ENCODE results near the gene ANTXR1. TPM values are rescaled to one million over a fixed set of nuclear protein-coding genes. Genes with fewer than 3 reads are reported as not detected.

ANTXR1 gene
- total and polyA plus RNA-seq, 2 of the 8 experiments (the other 6 are each of a cell fraction or from before 2014, with no cell fraction given): 15.8 to 44.3 TPM

DNA sequence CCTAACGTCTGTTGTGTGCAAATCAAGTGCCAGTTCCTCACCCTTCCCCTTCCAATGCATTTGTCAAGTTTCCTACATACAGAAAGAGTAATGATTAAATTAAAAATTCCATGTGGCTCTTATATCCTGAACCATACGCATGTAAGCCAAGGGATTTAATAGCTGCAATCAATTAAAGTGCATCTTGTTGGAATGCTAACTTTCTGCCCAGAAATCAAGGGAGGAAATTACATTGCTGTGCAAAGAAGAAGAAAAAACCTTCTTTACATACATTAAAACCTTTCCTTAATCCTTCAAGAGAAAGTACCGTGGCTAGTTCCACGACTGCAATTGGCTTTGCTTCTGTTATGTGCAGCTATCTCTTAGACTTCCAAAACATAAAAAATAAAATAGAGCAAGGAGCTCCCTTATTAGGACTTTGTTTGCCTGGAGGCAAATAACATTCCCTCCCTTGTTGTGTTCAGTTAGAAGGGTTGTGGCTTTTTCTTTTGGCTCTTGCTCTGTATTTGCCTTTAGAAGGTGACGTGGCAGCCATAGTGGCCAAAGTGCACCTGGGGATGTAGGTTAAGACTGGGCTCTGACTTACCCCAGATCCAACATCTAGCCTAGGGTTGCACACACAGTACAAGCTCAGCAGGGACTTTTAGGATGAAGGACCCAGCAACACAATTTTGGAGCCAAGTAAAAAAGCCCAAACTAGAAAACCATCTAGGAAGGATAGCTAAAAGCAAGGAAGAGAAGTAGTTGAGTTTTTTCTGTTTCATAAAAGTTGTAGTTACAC is 158.3 kb downstream of the ANTXR1 start:
- H4K91ac ChIP-seq (replicated peaks; ENCODE audit: insufficient read length, low read length): no peak overlapping the region
- TF ChIP-seq CBX5 (IDR thresholded peaks at IDR 0.05; ENCODE audit: low read depth, low read length) (no peak), GABPA (IDR thresholded peaks at IDR 0.05; ENCODE audit: borderline replicate concordance, insufficient read depth, low read length) (no peak), ASH2L (IDR thresholded peaks at IDR 0.05; ENCODE audit: low read length) (no peak), ZNF274 (IDR thresholded peaks at IDR 0.05; ENCODE audit: borderline replicate concordance, extremely low read depth, low read length) (no peak), CHD1 (IDR thresholded peaks at IDR 0.05; ENCODE audit: low read depth, low read length) (no peak), RXRA (IDR thresholded peaks at IDR 0.05; ENCODE audit: insufficient read depth, low read depth, low read length) (no peak)
- TF ChIP-seq, protein P1, sequence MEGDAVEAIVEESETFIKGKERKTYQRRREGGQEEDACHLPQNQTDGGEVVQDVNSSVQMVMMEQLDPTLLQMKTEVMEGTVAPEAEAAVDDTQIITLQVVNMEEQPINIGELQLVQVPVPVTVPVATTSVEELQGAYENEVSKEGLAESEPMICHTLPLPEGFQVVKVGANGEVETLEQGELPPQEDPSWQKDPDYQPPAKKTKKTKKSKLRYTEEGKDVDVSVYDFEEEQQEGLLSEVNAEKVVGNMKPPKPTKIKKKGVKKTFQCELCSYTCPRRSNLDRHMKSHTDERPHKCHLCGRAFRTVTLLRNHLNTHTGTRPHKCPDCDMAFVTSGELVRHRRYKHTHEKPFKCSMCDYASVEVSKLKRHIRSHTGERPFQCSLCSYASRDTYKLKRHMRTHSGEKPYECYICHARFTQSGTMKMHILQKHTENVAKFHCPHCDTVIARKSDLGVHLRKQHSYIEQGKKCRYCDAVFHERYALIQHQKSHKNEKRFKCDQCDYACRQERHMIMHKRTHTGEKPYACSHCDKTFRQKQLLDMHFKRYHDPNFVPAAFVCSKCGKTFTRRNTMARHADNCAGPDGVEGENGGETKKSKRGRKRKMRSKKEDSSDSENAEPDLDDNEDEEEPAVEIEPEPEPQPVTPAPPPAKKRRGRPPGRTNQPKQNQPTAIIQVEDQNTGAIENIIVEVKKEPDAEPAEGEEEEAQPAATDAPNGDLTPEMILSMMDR (IDR thresholded peaks at IDR 0.05; ENCODE audit: control extremely low read depth in 1 of 3, insufficient read depth in 1 of 3, low read depth in 1 of 3, low read length in 3 of 3): no peak
- no peaks in the 10 kb centered on the region for H3K79me2 ChIP-seq (ENCODE audit: control insufficient read depth in 1 of 2, insufficient read depth in 2 of 2, low read length in 2 of 2)
- no peaks in the 10 kb centered on the region for H3K36me3 ChIP-seq (ENCODE audit: control insufficient read depth in 2 of 4, insufficient read depth in 4 of 4, low read length in 3 of 4)
- no peak overlapping the region for H4K8ac ChIP-seq (ENCODE audit: extremely low read depth, insufficient read depth, low read length)
- H3K56ac ChIP-seq (replicated peaks; ENCODE audit: insufficient read length, low read depth, low read length): no peak overlapping the region
- no peaks in the 10 kb centered on the region for H4K20me1 ChIP-seq (replicated peaks in 1 of 2; ENCODE audit: control insufficient read depth in 1 of 2, insufficient read depth in 2 of 2, low read length in 2 of 2)
- no peak overlapping the region for H3K9ac ChIP-seq (replicated peaks in 1 of 4; ENCODE audit: extremely low read depth in 1 of 4, low read depth in 3 of 4, low read length in 3 of 4)
- DNase-seq (ENCODE audit: low read depth in 1 of 2, low spot score in 2 of 2) (no peak), FAIRE-seq (no peak)
- H2BK20ac ChIP-seq (ENCODE audit: low read length): no peak overlapping the region
- no peaks in the 10 kb centered on the region for H3K23me2 ChIP-seq (ENCODE audit: low read depth, low read length)
- WGBS, 2 experiments (ENCODE audit: extremely low coverage in 1 of 2, insufficient coverage in 1 of 2, insufficient read length in 1 of 2, insufficient replicate concordance in 2 of 2, low coverage in 1 of 2, low lambda C conversion rate in 2 of 2, missing lambda C conversion rate in 1 of 2): 95% methylated on average over 5 of the region's 5 CpGs; no CpG with 5 or more reads in 1 of the 2 experiments
- H3K14ac ChIP-seq (ENCODE audit: insufficient read length): no peak overlapping the region
- H2BK120ac ChIP-seq (replicated peaks; ENCODE audit: low read depth, low read length): no peak overlapping the region
- H3K79me1 ChIP-seq (ENCODE audit: low read depth, low read length): no peaks in the 10 kb centered on the region
- H2BK12ac ChIP-seq (ENCODE audit: low read depth, low read length): no peak overlapping the region
- H3K4ac ChIP-seq (replicated peaks; ENCODE audit: insufficient read length, low read depth, low read length): no peak overlapping the region
- no peak overlapping the region for H3K27ac ChIP-seq (ENCODE audit: low read depth, low read length)
- H2BK5ac ChIP-seq (ENCODE audit: low read depth, low read length): no peak overlapping the region
- POLR2A ChIA-PET (ENCODE audit: partially characterized antibody): interaction anchor here (0.6 kb wide), 1 partner anchor 55 kb away, joined by 3 read pairs; no protein-coding TSS in a partner anchor
- H2BK15ac ChIP-seq (ENCODE audit: low read length): no peak overlapping the region
- CTCF ChIA-PET (ENCODE audit: partially characterized antibody): interaction anchor here (1.7 to 1.8 kb wide), 2 partner anchors 11 to 133 kb away, joined by 3 to 7 read pairs; no protein-coding TSS in a partner anchor
- H3K4me1 ChIP-seq (replicated peaks in 1 of 4; ENCODE audit: control insufficient read depth in 3 of 4, insufficient read depth in 4 of 4, low read length in 3 of 4): peaks cover 0 to 2% (median 0%) of the 10 kb centered on the region in 4 experiments; a peak in 1 of 7 replicates
- no peak overlapping the region for H2AK5ac ChIP-seq (ENCODE audit: low read depth, low read length)
- H3K4me2 ChIP-seq (ENCODE audit: insufficient read depth in 1 of 2, low read depth in 2 of 2, low read length in 2 of 2): no peak overlapping the region
- no peak overlapping the region for H3K23ac ChIP-seq (ENCODE audit: insufficient read length)
- H3K18ac ChIP-seq (ENCODE audit: extremely low read depth, low read length): no peak overlapping the region
- no peak overlapping the region for H3K4me3 ChIP-seq (ENCODE audit: extremely low read depth in 1 of 4, insufficient read depth in 2 of 4, low read depth in 3 of 4, low read length in 4 of 4)
- H3K27me3 ChIP-seq (replicated peaks in 1 of 4; ENCODE audit: control insufficient read depth in 3 of 4, extremely low read depth in 1 of 4, insufficient read depth in 3 of 4, low read length in 3 of 4): no peaks in the 10 kb centered on the region
- no peak overlapping the region for H2AFZ ChIP-seq (ENCODE audit: low read length)
- no peaks in the 10 kb centered on the region for H3K9me3 ChIP-seq (ENCODE audit: insufficient read depth in 2 of 2, low read depth in 1 of 2, low read length in 1 of 2)
- no peak overlapping the region for H4K5ac ChIP-seq (ENCODE audit: insufficient read length, low read depth, low read length)

Measured in H1 (cell line).